ENCODE measurements around the gene ALPP.

- TF ChIP-seq CTCF (IDR thresholded peaks at IDR 0.05) (no peak), POLR2A (IDR thresholded peaks at IDR 0.05) (no peak)
Measured at GRCh38 chr2:232362174-232362900, 16.2 kb upstream of the ALPP start.

All from testis (tissue), 2 donors.